ENCODE measurements around the gene AXIN2.

DNA sequence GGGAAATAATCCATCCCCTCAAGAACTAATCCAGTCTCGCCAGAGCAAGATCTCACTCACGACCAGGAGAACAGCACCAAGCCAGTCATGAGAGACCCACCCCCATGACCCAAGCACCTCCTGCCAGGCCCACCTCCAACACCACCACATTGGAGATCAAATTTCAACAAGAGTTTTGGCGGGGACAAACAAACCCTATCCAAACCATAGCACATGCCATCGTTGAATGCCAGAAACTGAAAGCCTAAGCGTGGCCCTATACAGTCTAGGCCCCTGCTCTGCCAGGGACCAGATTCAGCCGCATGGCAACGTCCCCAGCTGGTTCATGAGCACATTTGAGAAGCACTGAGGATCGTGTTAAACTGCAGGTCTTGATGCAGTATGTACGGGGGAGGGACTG, 57.3 kb downstream of the AXIN2 start:
- TF ChIP-seq CTCF (IDR thresholded peaks at IDR 0.05) (no peak), POLR2A (IDR thresholded peaks at IDR 0.05) (no peak)
